Suppressor macrophage treated with lipopolysaccharide for 4 hours (primary cell): Measurements from ENCODE around the gene PPM1D.
A peak's percentile ranks its signal among the peaks of the same experiment; 100 is the strongest.
"Not testable (repeated sequence)": the region's sequence is repeated elsewhere in the genome, so short reads cannot be mapped to it uniquely, and the experiment has no call there.

Experiments used
- DNase-seq: peaks from one replicate; pipeline ENCODE4 v3.0.0-alpha.2; 2020

The PPM1D gene

GRCh38 chr17:60623415-60623814 is 23.4 kb downstream of the PPM1D start:
- DNase-seq = no peak

GRCh38 chr17:60627124-60627523 is 27.1 kb downstream of the PPM1D start:
- DNase-seq = no peak

GRCh38 chr17:60628252-60628889 is 28.4 kb downstream of the PPM1D start:
- DNase-seq = no peak

- no peak for DNase-seq
Observed at GRCh38 chr17:60629120-60629519, 29.1 kb downstream of the PPM1D start.

GRCh38 chr17:60630352-60630751 is 30.4 kb downstream of the PPM1D start:
- peak; percentile 6 for DNase-seq

GRCh38 chr17:60631119-60631518 is 31.1 kb downstream of the PPM1D start:
- DNase-seq = no peak

- no peak for DNase-seq
Observed at GRCh38 chr17:60637683-60638082, 37.7 kb downstream of the PPM1D start.

- DNase-seq = no peak
Observed at GRCh38 chr17:60639019-60639330, 39.0 kb downstream of the PPM1D start.

GRCh38 chr17:60640503-60640902 is 40.5 kb downstream of the PPM1D start:
- no peak for DNase-seq

GRCh38 chr17:60641126-60641525 is 41.1 kb downstream of the PPM1D start:
- DNase-seq = no peak

GRCh38 chr17:60641810-60642220 is 41.8 kb downstream of the PPM1D start:
- peak; percentile 79 for DNase-seq

- DNase-seq = no peak
Observed at GRCh38 chr17:60645918-60646523, 46.0 kb downstream of the PPM1D start.

- DNase-seq = no peak
Observed at GRCh38 chr17:60646701-60647100, 46.7 kb downstream of the PPM1D start.

- no peak for DNase-seq
Observed at GRCh38 chr17:60647705-60648104, 47.7 kb downstream of the PPM1D start.

GRCh38 chr17:60652454-60653247 is 52.7 kb downstream of the PPM1D start:
- DNase-seq = peak; percentile 35

GRCh38 chr17:60653569-60653968 is 53.6 kb downstream of the PPM1D start:
- DNase-seq = no peak

GRCh38 chr17:60656499-60656898 is 56.5 kb downstream of the PPM1D start:
- no peak for DNase-seq

GRCh38 chr17:60659156-60659555 is 59.2 kb downstream of the PPM1D start:
- DNase-seq = no peak

- no peak for DNase-seq
Observed at GRCh38 chr17:60661489-60661888, 61.5 kb downstream of the PPM1D start.

GRCh38 chr17:60664022-60664421 is 64.0 kb downstream of the PPM1D start:
- no peak for DNase-seq

GRCh38 chr17:60665602-60666001 is 65.6 kb downstream of the PPM1D start:
- no peak for DNase-seq

GRCh38 chr17:60668741-60669140 is 68.7 kb downstream of the PPM1D start:
- DNase-seq = not testable (repeated sequence)

GRCh38 chr17:60671482-60671881 is 71.5 kb downstream of the PPM1D start:
- DNase-seq = no peak

GRCh38 chr17:60674637-60675036 is 74.6 kb downstream of the PPM1D start:
- DNase-seq = not testable (repeated sequence)
